Measurements from ENCODE around the gene RAB26.

The RAB26 gene

GRCh38 chr16:2145843-2146242 is 2.6 kb upstream of the RAB26 start:
- DNase-seq = no peak

DNA sequence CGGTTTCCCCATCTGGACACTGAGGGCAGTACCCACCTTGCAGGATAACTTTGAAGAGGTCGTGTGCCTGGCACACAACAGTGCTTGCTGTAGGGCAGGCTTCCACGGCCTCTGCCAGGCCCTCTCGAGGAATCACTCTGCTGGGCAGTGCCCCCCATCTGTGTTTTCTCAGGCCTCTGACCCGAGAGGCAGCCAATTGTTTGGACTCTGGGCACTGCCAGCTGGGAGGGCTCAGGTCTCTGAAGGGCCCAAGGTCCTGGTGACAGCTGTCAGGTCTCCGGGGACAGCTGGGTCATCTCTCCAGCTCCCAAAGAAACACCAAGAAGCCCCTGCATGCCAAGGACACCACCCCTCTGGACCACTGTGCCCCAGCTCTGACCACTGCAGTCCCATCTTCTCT is 1.0 kb upstream of the RAB26 start:
- no peak for DNase-seq

DNA sequence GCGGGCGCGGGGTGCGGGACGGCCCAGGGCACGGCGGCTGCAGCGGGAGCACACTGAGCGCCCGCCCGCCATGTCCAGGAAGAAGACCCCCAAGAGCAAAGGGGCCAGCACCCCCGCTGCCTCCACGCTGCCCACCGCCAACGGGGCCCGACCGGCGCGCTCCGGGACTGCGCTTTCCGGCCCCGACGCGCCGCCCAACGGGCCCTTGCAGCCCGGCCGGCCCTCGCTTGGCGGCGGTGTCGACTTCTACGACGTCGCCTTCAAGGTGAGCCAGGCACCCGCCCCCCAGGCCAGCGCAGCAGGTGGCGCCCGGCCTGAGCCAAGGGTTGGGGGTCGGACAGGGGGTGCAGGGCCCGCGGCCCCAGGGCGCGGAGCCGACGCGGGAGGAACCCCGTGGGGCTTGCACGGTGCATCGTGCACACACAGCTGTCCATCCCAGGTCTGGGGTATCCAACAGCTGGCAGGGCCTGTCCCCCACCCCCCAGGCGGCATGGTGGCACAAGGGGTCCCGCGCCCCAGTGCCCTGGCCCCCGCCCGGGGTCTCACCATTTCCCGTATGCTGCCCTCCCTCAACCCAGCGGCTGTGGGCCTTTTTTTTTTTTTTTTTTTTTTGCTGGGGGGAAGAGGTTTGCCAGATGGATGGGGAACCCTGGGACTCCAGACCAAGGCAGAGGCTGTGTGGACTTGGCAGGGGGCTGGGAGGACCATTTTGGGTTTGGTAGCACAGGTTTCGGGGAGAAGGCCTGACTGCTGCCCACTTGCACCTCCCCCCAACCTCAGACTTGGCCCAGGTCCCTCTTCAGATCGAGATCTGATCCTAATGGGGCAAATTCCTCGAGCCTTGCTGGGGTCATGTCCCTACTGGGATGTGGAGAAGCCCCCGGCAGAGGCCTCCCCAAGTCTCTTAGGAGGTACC is 547 bp downstream of the RAB26 start:
- no peak for DNase-seq

DNA sequence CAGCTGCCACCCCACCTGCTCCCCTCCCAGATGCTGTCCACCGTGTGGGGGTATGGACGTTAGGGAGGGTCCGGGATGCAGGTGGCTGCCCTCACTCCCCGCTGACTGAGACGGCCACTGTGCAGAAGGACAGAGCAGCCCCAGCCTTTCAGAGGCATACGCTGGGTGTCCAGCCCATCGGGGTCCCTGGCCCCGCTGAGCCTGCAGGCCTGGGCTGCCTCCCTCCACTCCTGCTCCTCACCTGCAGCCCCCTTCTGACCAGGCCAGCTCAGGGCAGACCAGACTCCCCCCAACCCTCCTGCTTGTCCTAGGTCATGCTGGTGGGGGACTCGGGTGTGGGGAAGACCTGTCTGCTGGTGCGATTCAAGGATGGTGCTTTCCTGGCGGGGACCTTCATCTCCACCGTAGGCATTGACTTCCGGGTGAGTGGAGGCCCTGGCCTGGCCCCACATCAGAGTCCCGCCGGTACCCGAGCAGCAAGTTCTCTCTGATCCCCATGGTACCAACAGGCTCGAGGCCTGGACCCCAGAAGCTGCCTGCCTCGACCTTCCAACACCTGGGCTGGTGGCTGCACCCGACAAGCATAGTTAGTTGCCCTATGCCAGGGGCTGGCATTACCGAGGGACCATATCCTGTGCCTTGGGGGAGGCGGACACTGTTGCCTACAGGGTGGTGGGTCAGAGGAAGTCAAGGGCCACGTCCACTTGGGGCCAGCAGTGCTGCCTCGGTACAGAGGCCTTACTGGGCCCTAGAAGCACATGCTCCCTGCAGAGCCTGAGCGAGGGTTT is 1.4 kb downstream of the RAB26 start:
- no peak for DNase-seq

DNA sequence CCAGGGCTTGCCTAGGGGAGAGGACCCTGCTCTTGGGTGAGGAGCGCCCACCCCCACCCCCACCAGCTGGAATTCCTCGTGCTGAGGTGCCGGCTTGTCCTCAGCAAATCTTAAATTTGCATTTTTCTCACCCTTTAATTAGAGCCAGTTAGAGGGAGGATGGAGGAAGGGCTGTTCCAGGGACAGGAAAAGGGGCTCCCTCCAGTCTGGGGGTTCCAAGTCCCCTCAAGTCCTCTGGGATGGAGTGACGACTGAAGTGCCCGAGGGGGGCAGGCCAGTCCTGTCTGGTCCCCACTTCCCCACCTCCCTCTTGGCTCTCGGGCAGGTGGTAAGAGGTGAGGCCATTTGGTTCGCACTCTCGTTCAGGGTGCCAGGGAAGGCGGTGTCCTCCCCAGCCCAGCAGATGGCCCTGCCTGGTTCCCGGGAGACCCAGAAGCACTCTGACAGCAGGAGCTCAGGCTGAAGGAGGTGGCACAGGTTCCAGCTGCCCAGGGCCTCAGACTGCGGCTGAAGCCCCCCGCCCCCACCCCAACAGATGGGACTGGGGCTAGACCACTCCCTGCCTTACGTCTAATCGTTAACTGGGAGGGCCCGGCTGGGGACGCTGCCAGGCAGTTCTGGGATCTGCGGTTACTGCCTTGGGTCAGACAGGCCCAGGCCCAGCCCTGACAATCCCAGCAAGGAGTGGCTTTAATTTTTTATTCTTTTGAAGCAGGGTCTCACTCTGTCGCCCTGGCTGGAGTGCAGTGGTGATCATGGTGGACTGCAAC is 2.2 kb downstream of the RAB26 start:
- DNase-seq = no peak

DNA sequence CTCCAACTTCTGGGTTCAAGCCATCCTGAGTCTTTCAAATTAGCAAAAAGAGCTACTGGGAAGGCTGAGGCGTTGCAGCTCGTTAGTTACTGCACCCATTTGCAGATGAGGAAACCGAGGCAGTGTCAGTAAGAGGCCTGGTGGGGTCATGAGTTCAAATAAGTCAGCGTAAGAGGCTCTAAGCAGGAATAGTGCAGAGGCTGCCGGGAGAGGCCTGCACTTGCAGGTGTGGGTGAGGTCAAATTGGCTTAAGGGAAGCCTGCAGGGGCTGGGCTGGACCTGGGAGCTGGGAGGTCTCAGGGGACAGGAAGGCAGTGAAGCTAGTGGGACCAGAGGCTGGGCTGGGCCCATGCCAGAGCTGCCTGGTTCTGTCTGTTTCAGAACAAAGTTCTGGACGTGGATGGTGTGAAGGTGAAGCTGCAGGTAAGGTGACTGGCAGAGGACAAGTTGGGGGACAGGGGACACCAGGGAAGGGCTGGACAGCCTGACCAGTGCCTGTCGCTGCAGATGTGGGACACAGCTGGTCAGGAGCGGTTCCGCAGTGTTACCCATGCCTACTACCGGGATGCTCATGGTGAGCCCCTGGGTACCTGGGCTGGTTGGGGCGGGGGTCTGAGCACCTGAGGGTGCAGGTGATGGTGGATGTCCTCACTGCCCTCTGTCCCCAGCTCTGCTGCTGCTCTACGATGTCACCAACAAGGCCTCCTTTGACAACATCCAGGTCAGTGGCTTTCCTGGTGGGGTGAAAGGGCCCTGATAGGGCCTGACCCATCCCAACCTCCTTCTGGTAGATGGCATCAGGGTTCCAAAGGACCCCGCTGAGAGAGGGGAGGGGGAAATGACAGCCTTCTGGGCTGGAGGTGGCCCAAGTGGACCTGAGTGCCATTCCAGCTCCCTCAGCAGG is 3.0 kb downstream of the RAB26 start:
- no peak for DNase-seq

DNA sequence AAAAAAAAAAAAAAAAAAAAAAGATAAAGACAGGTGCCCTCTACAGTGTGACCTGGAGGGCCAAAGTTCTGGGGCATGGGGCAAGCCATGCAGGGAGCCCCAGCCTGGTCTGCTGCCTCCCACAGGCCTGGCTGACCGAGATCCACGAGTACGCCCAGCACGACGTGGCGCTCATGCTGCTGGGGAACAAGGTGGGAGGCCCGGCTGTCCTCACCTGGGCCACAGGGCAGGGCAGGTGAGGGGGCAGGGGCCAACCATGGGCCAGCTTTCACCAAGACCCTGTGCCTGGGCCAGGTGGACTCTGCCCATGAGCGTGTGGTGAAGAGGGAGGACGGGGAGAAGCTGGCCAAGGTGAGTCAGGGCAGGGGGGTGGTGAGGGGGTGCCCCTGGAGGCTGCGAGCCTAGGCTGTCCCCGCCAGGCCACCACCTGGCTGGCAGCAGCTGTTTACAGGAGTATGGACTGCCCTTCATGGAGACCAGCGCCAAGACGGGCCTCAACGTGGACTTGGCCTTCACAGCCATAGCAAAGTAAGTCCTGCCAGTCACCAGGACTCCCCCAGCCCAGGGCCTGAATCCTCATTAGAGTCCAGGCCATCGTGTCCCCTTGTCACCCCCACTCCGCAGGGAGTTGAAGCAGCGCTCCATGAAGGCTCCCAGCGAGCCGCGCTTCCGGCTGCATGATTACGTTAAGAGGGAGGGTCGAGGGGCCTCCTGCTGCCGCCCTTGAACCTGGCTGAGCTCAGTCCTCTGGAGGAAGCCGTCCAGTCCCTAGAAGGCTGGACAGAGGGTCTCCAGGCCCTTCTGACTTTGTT is 4.5 kb downstream of the RAB26 start:
- no peak for DNase-seq

DNA sequence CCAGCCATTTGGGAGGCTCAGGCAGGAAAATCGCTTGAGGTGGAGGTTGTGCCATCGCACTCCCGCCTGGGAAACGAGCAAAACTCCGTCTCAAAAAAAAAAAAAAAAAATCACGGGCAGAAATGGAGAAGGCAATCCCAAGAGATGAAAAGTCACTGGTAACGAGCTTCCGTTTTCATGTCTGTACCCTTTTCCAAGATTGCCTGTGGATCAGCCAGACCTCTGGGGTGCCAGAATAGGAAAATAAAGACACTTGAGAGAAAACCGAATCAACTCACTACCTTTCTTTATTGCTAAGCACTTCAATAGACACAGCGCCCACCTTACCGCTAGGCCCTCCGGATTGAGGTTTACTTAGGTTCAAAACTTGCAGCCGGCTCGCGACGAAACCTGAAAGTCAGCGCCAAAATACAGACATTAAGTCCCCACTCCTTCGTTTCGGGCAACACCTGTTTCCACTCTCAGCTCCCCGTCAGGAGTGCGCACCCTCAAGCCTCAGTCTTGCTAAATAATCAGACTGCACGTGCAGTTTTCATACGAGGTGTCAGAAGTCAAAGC is 6.2 kb downstream of the RAB26 start:
- DNase-seq = no peak

GRCh38 chr16:2155091-2155950 is 6.9 kb downstream of the RAB26 start, which contains the start of gene TRAF7:
Gene TRAF7 (plus strand): TSS chr16:2155782. CDS start chr16:2163921, 8,139 bp downstream.
- peak; percentile 96 for DNase-seq

DNA sequence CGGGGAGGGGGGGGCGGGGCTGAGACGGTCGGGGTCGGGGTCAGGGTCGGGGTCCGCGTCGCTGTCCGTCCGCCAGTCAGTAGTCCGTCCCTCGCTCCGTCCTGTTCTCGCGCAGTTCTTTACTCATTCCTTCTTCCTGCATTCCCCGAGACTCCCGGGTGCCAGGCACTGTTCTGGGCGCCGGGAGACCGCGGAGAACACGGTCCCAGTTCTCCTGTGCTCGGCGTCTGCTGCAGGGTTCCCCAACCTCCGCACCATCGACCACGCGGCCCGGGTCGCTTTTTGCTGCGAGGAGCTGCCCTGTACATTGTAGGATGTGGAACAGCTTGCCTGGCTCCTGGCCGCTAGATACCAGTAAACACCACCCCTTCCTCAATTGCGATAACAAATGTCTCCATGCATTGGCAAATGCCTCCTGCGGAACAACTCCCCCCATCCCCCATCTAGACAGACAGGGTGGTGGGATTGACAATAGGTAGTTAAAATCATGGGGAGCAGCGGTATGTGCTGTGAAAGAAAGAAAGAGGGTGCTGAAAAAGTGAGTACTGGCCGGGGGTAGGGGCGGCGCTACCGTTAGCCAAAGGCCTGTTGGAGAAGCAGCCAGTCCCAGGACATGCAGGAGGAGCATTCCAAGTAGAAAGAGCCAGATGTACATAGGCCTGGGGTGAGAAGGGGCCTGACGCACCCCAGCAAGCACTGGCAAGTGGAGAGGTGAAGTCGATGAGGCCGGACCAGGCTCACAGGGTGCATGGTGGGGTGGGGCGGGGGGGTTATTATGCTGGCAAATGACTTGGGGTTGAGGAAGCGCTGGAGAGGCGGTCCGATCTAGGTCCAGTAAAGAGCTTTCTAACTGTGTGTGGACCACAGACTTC is 7.8 kb downstream of the RAB26 start:
- no peak for DNase-seq

GRCh38 chr16:2156849-2157224 is 8.4 kb downstream of the RAB26 start:
- no peak for DNase-seq

DNA sequence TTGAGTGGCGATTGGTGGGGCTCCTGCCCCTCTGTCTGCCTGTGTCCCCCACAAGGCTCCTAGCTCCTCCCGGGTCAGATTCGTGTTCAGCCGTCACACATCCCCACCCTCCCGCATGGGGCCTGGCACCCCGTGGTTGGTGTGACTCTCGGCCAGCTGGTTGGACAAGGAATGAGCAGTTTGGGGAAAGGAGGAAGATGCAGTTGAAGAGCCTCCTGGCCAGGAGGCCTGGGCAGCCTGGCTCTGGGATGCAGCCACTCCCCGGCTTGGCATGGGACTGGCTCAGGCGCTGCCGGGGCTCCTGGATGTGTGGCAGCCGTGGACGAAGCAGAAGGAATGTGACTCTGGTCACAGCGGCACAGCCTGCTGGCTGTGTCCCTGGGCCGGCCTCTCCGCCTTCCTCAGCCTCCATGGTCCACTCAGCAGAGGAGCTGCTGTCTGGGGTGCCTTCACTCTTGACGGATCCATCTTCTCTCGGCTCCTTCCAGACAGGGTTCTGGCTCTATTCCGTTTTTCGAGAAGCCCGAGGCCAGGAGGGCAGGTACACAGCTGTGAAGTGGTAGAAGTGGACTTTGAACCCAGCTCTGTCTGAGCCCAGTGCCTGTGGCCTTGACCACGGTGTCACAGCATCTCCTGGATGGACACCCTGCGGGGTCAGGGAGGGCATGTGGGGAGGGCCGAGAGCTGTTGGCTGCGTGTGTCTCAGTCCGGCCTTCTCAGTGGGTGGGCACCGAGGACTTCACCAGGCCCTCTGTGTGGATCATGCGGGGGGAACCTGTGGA is 9.2 kb downstream of the RAB26 start:
- DNase-seq = no peak

GRCh38 chr16:2158262-2158638 is 9.8 kb downstream of the RAB26 start:
- DNase-seq = no peak

DNA sequence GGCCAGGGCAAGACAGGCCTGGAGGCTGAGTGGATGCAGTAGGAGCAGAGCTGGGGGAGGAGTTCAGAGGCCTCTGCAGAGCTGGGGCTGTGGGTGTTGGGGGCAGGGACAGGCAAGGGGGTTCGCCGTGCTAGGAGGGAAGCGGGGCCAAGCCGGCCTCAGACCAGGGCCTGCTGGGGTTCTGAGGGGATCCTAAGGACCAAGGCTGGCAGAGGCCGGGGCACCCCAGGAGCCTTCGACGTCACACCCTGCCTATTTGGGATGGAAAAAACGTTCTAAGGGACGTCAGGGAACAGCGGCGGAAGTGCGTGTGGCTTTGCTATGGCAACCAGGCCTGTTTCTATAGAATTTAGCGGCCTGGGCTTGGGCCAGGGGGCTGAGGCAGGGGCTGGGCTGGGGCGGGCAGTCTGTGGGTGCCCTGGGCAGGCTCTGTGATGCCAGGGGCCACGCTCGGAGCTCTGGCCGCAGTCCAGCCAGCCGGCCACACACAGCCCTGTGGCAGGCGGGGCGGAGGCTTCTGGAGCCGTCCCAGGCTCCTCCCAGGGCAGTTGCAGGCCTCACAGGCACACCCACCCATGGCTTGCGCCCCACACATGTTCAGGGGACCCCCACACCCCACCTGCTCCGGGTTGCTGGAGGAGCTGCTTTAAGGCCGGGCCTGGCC is 10.9 kb downstream of the RAB26 start:
- DNase-seq = no peak

GRCh38 chr16:2160915-2161551 is 12.6 kb downstream of the RAB26 start:
- DNase-seq = no peak

GRCh38 chr16:2161911-2162310 is 13.5 kb downstream of the RAB26 start:
- DNase-seq = no peak

DNA sequence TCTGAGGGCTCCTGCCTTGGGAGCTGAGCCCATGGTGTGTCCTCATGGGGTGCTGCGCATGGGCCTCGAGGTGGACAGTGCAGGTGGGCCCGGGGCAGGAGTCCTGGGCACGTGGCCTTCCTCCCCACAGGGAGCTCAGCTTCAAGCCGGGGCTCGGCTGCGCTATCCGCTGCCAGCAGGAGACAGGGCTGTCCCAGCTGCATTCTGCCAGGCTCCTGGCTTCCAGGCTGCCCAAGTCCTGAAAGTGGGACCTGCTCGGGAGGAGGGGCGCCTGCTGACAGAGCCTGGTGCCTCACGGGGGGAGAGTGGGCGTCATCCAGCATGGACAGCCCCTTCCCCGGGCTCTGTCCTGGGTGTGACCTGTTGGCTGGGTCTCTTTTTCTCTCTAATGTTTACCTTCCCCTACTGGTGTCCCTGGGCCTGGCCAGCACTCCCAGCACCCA is 14.3 kb downstream of the RAB26 start:
- DNase-seq = no peak
